Hepatocyte (in vitro differentiated cells): ENCODE data around the gene PAPPA2.

Experiments used
- EZH2 ChIP-seq: fragments of 200-600 bp; sonication (generic); IDR thresholded peaks from 2 replicates; pipeline ENCODE4 v1.6.1; 2016; ENCODE audit warnings: antibody characterized with exemption, mild to moderate bottlenecking, borderline replicate concordance
- EZH2phosphoT487 ChIP-seq: fragments of 200-600 bp; sonication (generic); IDR thresholded peaks from one replicate; pipeline ENCODE4 v1.6.1; 2018; ENCODE audit warnings: antibody characterized with exemption, mild to moderate bottlenecking, low read depth, moderate library complexity; ENCODE audit not compliant: unreplicated experiment, severe bottlenecking
- TF ChIP-seq, protein P1 (sequence below): fragments of 200-600 bp; sonication (generic); IDR thresholded peaks from 2 replicates; pipeline ENCODE4 v1.5.1; 2016; ENCODE audit warnings: antibody characterized with exemption, mild to moderate bottlenecking; ENCODE audit not compliant: poor library complexity

DNA sequence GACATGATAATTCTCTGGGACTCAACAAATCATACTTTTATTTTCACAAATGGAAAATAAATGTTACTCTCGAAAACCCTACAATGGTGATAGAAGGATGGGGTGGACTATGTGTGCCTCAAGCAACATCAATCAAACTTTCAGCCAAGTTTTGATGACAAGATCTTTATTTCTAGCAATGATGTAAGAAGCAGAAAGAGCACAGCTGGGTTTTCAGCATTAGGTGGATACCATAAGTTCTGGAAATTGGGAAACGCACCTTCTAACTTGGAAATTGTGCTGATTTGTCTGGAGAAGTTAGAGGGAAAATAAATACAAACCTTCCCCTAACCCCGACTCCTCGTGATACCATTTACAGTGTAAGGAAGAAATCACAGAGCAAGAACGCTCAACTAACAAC lies 320.3 kb downstream of the PAPPA2 start:
- TF ChIP-seq, protein P1, sequence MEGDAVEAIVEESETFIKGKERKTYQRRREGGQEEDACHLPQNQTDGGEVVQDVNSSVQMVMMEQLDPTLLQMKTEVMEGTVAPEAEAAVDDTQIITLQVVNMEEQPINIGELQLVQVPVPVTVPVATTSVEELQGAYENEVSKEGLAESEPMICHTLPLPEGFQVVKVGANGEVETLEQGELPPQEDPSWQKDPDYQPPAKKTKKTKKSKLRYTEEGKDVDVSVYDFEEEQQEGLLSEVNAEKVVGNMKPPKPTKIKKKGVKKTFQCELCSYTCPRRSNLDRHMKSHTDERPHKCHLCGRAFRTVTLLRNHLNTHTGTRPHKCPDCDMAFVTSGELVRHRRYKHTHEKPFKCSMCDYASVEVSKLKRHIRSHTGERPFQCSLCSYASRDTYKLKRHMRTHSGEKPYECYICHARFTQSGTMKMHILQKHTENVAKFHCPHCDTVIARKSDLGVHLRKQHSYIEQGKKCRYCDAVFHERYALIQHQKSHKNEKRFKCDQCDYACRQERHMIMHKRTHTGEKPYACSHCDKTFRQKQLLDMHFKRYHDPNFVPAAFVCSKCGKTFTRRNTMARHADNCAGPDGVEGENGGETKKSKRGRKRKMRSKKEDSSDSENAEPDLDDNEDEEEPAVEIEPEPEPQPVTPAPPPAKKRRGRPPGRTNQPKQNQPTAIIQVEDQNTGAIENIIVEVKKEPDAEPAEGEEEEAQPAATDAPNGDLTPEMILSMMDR, result no peak
- TF ChIP-seq EZH2phosphoT487 (no peak), EZH2 (no peak)
